K562 (cell line): Measurements from ENCODE around the gene CD36. TPM values are rescaled to one million over a fixed set of nuclear protein-coding genes. Genes with fewer than 3 reads are reported as not detected.
"Not testable (repeated sequence)": the region's sequence is repeated elsewhere in the genome, so short reads cannot be mapped to it uniquely, and the experiment has no call there.

ENCODE experiments used
- ATAC-seq: fragments of 200-7000 bp; cut with Tn5 transposase; 3 replicates; pipeline ENCODE4 v1.9.1; 2020; ENCODE audit warnings: moderate library complexity
- BruUV-seq: library from RNA; stranded (reverse); fragments of 400-500 nt; replicated peaks from 2 replicates; lab custom pipeline; 2021; lab: Mats Ljungman, UMichigan
- CTCF ChIA-PET: fragments of 300-600 bp; formaldehyde crosslinking; extraction: SDS; loops from one replicate; lab custom pipeline; 2021; ENCODE audit warnings: low intra/inter-chr PET ratio; lab: Yijun Ruan, JAX
- POLR2A ChIA-PET: fragments of 300-600, 350-650 bp; sonication (Branson Sonifier 250); formaldehyde crosslinking; extraction: SDS; loops from one replicate; lab custom pipeline; 2021; ENCODE audit warnings: antibody characterized with exemption, inconsistent platforms; lab: Yijun Ruan, JAX
- DNase-seq, 4 experiments: peaks; one replicate each; pipeline versions ENCODE4 v3.0.0 to v3.0.0-alpha.2; 2011 to 2018; ENCODE audit warnings: low spot score in 3 of 4, mixed read lengths in 3 of 4; ENCODE audit errors: extremely low read depth in 1 of 4
- FAIRE-seq: peaks from 2 replicates; lab custom pipeline; 2011; peaks lifted over from hg19 to GRCh38; lab: Jason Lieb, UNC
- H2AFZ ChIP-seq: 2 replicates; pipeline ENCODE4 v1.6.0; 2011; ENCODE audit warnings: low read depth, low read length, control low read depth, inconsistent platforms
- H3K27ac ChIP-seq: fragments of 200-600 bp; 3 replicates; pipeline ENCODE4 v1.8.0; 2011; ENCODE audit warnings: low read depth, mild to moderate bottlenecking, control low read depth, inconsistent platforms, low read length, moderate library complexity, mixed read lengths; ENCODE audit errors: extremely low read depth
- H3K27me3 ChIP-seq, 2 experiments: fragments of 300-600 bp in 1 of 2; 2 replicates in 1 of 2; 3 replicates in 1 of 2; pipeline versions ENCODE4 v1.6.0 to v1.8.0; 2011; ENCODE audit warnings: inconsistent platforms in 2 of 2, low read length in 2 of 2, mild to moderate bottlenecking in 1 of 2, mixed read lengths in 1 of 2, moderate library complexity in 1 of 2; ENCODE audit not compliant: control insufficient read depth in 2 of 2, insufficient read depth in 2 of 2
- H3K36me3 ChIP-seq: fragments of 300-600 bp; 3 replicates; pipeline ENCODE4 v1.8.0; 2011; ENCODE audit warnings: mild to moderate bottlenecking, low read length, inconsistent platforms; ENCODE audit not compliant: control insufficient read depth, insufficient read depth
- H3K4me1 ChIP-seq, 2 experiments: fragments of 200-600 bp in 1 of 2; replicated peaks in 1 of 2; 2 replicates in 1 of 2; 3 replicates in 1 of 2; pipeline versions ENCODE4 v1.5.1 to v1.8.0; 2011; ENCODE audit warnings: inconsistent platforms in 2 of 2, low read length in 2 of 2, mild to moderate bottlenecking in 1 of 2, mixed read lengths in 1 of 2, moderate library complexity in 1 of 2; ENCODE audit not compliant: control insufficient read depth in 2 of 2, insufficient read depth in 2 of 2
- H3K4me2 ChIP-seq: 2 replicates; pipeline ENCODE4 v1.6.1; 2011; ENCODE audit warnings: low read length, control low read depth, inconsistent platforms, mixed read lengths; ENCODE audit not compliant: insufficient read depth
- H3K4me3 ChIP-seq: fragments of 200-600 bp; sonication (generic), shearing (Covaris generic); 2 replicates; pipeline ENCODE4 v1.5.1; 2016; ENCODE audit warnings: control low read depth, inconsistent platforms
- H3K79me2 ChIP-seq: fragments of 200-600 bp; 3 replicates; pipeline ENCODE4 v1.8.0; 2011; ENCODE audit warnings: low read length, inconsistent platforms; ENCODE audit not compliant: control insufficient read depth, insufficient read depth
- H3K9ac ChIP-seq, 2 experiments: 2 replicates each; pipeline versions ENCODE4 v1.6.0 to v1.6.1; 2011; ENCODE audit warnings: low read depth in 2 of 2, low read length in 2 of 2, control low read depth in 1 of 2, inconsistent platforms in 1 of 2, mild to moderate bottlenecking in 1 of 2, mixed read lengths in 1 of 2; ENCODE audit not compliant: insufficient read depth in 1 of 2
- H3K9me1 ChIP-seq: one replicate; pipeline ENCODE4 v1.6.0; 2011; ENCODE audit warnings: inconsistent platforms, mild to moderate bottlenecking, low read length, moderate library complexity; ENCODE audit not compliant: control insufficient read depth, insufficient read depth
- H3K9me3 ChIP-seq: replicated peaks from 2 replicates; pipeline ENCODE4 v1.5.1; 2011; ENCODE audit warnings: low read depth, low read length, inconsistent platforms; ENCODE audit not compliant: control insufficient read depth, insufficient read depth
- H4K20me1 ChIP-seq: replicated peaks from 2 replicates; pipeline ENCODE4 v1.6.1; 2011; ENCODE audit warnings: low read length, inconsistent platforms, mixed read lengths; ENCODE audit not compliant: control insufficient read depth, insufficient read depth
- CTBP1 ChIP-seq: fragments of 450-650 bp; IDR thresholded peaks from 2 replicates; pipeline ENCODE4 v1.6.1; 2016; ENCODE audit warnings: borderline replicate concordance
- HOMEZ ChIP-seq: fragments of 250-450 bp; sonication (Bioruptor Pico); IDR thresholded peaks from 2 replicates; pipeline ENCODE4 v1.4.0; 2020; ENCODE audit warnings: mild to moderate bottlenecking, moderate library complexity
- NCOA6 ChIP-seq: fragments of 450-650 bp; IDR thresholded peaks from 2 replicates; pipeline ENCODE4 v1.6.1; 2017; ENCODE audit warnings: mild to moderate bottlenecking
- SIX5 ChIP-seq, 2 experiments: IDR thresholded peaks; 2 replicates each; pipeline ENCODE4 v1.6.1; 2011; ENCODE audit warnings: low read length in 2 of 2, borderline replicate concordance in 1 of 2, low read depth in 1 of 2, mild to moderate bottlenecking in 1 of 2, moderate library complexity in 1 of 2; ENCODE audit not compliant: insufficient read depth in 1 of 2
- UBTF ChIP-seq, 2 experiments: IDR thresholded peaks; 2 replicates each; pipeline ENCODE4 v1.6.1; 2012; ENCODE audit warnings: improper control_type of control experiment in 2 of 2, low read depth in 2 of 2, low read length in 2 of 2, borderline replicate concordance in 1 of 2
- ZBTB34 ChIP-seq: fragments of 250-450 bp; sonication (Bioruptor Pico); IDR thresholded peaks from 2 replicates; pipeline ENCODE4 v1.8.0; 2021; ENCODE audit warnings: mild to moderate bottlenecking, moderate library complexity
- ZNF212 ChIP-seq: fragments of 450-650 bp; formaldehyde crosslinking; IDR thresholded peaks from 2 replicates; pipeline ENCODE4 v1.4.0; 2020; ENCODE audit warnings: mild to moderate bottlenecking
- ZNF609 ChIP-seq: sonication (generic); formaldehyde crosslinking; IDR thresholded peaks from 2 replicates; pipeline ENCODE4 v1.8.1; 2023; ENCODE audit warnings: missing genetic modification reagents, mild to moderate bottlenecking, borderline replicate concordance
- ZSCAN29 ChIP-seq: fragments of 450-650 bp; IDR thresholded peaks from 2 replicates; pipeline ENCODE4 v1.6.1; 2017
- WGBS: fragments of 100-300 bp; shearing (Covaris generic); methylation state at CpG from one replicate; pipeline ENCODE4 v1.1.6; 2016; ENCODE audit warnings: low coverage, mixed read lengths; ENCODE audit not compliant: insufficient coverage; ENCODE audit errors: missing lambda C conversion rate; 5-methylcytosine and 5-hydroxymethylcytosine counted together
- in situ Hi-C: fragments of 300-500 bp; cut with MboI; formaldehyde crosslinking; loops from 4 replicates; pipeline ENCODE4 v1.15.0; 2018; ENCODE audit warnings: inconsistent platforms, mixed read lengths
- intact Hi-C: fragments of 100-400 bp; cut with micrococcal nuclease; formaldehyde crosslinking; loops from 2 replicates; pipeline ENCODE4 v1.14.2; 2022
- polyA plus RNA-seq, 8 experiments: library from polyadenylated mRNA; depleted of rRNA in 4 of 8; stranded (reverse) in 5 of 8; unstranded in 3 of 8; fragments of >200 nt; fragmentation: Nextera tagmentation in 2 of 8; fragmentation: Illumina TruSeq in 1 of 8; extraction: Ambion mirVana in 2 of 8; extraction: Trizol in 1 of 8; gene quantifications; 2 replicates each; pipeline versions ENCODE4 v1.2.1 to v1.2.3, GENCODE V29; 2011 to 2014; ENCODE audit warnings: inconsistent platforms in 1 of 8, missing spikeins in 1 of 8
- total RNA-seq, 7 experiments: library from RNA; depleted of rRNA in 6 of 7; stranded (reverse); fragments of >200 nt in 6 of 7; fragmentation: Illumina TruSeq in 2 of 7; extraction: Trizol in 2 of 7; gene quantifications; 2 replicates each; pipeline versions ENCODE4 v1.2.1 to v1.2.3, GENCODE V29; 2011 to 2021; ENCODE audit warnings: low replicate concordance in 1 of 7

Gene CD36
- total and polyA plus RNA-seq, 9 of the 15 experiments (the other 6 are each of a cell fraction or from before 2014, with no cell fraction given) = 0.09 to 4.0 (median 0.42) TPM

- TF ChIP-seq ZSCAN29 = no peak
- TF ChIP-seq CTBP1 = no peak
- TF ChIP-seq UBTF (IDR thresholded peaks at IDR 0.05; ENCODE audit: borderline replicate concordance in 1 of 2, low read depth in 2 of 2, low read length in 2 of 2) = no peak
- no peak for TF ChIP-seq NCOA6
- no peak for TF ChIP-seq ZNF212 (CRISPR knock-in tag)
- TF ChIP-seq ZNF609 (CRISPR knock-in tag) = no peak
- no peak for TF ChIP-seq SIX5 (IDR thresholded peaks at IDR 0.05; ENCODE audit: borderline replicate concordance in 1 of 2, insufficient read depth in 1 of 2, low read depth in 1 of 2, low read length in 2 of 2)
- no peak for TF ChIP-seq HOMEZ (CRISPR knock-in tag)
- no peak for TF ChIP-seq ZBTB34 (CRISPR knock-in tag)
Observed at GRCh38 chr7:80666376-80666775, 27.9 kb downstream of the CD36 start (continued).

GRCh38 chr7:80669367-80669766 is 30.9 kb downstream of the CD36 start:
- H3K4me3 ChIP-seq, H4K20me1 ChIP-seq, H3K9ac ChIP-seq, H3K27ac ChIP-seq, H3K9me3 ChIP-seq, H3K4me2 ChIP-seq, ATAC-seq, in situ Hi-C loops, H3K4me1 ChIP-seq, FAIRE-seq, DNase-seq, POLR2A ChIA-PET, intact Hi-C loops, H3K36me3 ChIP-seq, H2AFZ ChIP-seq, CTCF ChIA-PET, H3K9me1 ChIP-seq, BruUV-seq, H3K27me3 ChIP-seq, H3K79me2 ChIP-seq: not testable (repeated sequence)
- WGBS = 2% methylated on average over 6 of the region's 6 CpGs
